GM12878 (cell line): ENCODE data around the gene FABP6. TPM values are rescaled to one million over a fixed set of nuclear protein-coding genes. Genes with fewer than 3 reads are reported as not detected.

Experiments
- ATAC-seq: fragments of 200-7000 bp; cut with Tn5 transposase; 3 replicates; pipeline ENCODE4 v1.9.1; 2020; ENCODE audit warnings: mild to moderate bottlenecking, moderate library complexity
- BruUV-seq: library from RNA; stranded (reverse); fragments of 400-500 nt; replicated peaks from 2 replicates; lab custom pipeline; 2021; lab: Mats Ljungman, UMichigan
- CTCF ChIA-PET: fragments of 300-600 bp; sonication (Branson Sonifier 250); formaldehyde crosslinking; extraction: SDS; loops from one replicate; lab custom pipeline; 2021; ENCODE audit warnings: inconsistent platforms; lab: Yijun Ruan, JAX
- POLR2A ChIA-PET: fragments of 350-600 bp; formaldehyde crosslinking; extraction: SDS; loops from one replicate; lab custom pipeline; 2021; ENCODE audit warnings: inconsistent platforms; lab: Charles Lee
- RAD21 ChIA-PET: fragments of 300-600 bp; sonication (Branson Sonifier 250); formaldehyde crosslinking; loops from one replicate; lab custom pipeline; 2023; ENCODE audit warnings: antibody characterized with exemption; ENCODE audit not compliant: unreplicated experiment; lab: Charles Lee
- SMC1A ChIA-PET: fragments of 300-600 bp; sonication (Branson Sonifier 250); formaldehyde crosslinking; loops from one replicate; lab custom pipeline; 2023; ENCODE audit not compliant: unreplicated experiment, uncharacterized antibody; lab: Charles Lee
- DNase-seq: peaks from one replicate; pipeline ENCODE4 v3.0.0-alpha.2; 2011; ENCODE audit warnings: low read depth, low spot score
- FAIRE-seq: peaks from 3 replicates; lab custom pipeline; 2011; peaks lifted over from hg19 to GRCh38; lab: Jason Lieb, UNC
- H2AFZ ChIP-seq: 2 replicates; pipeline ENCODE4 v1.6.0; 2011; ENCODE audit warnings: low read depth, low read length, control low read depth; ENCODE audit not compliant: control insufficient read depth
- H3K27ac ChIP-seq: 2 replicates; pipeline ENCODE4 v1.5.1; 2011; ENCODE audit warnings: control low read depth; ENCODE audit not compliant: control insufficient read depth, insufficient read depth
- H3K27me3 ChIP-seq, 2 experiments: replicated peaks in 1 of 2; 2 replicates each; pipeline versions ENCODE4 v1.6.0 to v1.6.1; 2011; ENCODE audit warnings: low read length in 1 of 2; ENCODE audit not compliant: control insufficient read depth in 2 of 2, insufficient read depth in 2 of 2
- H3K36me3 ChIP-seq, 2 experiments: 2 replicates each; pipeline ENCODE4 v1.5.1; 2011; ENCODE audit warnings: low read length in 1 of 2; ENCODE audit not compliant: control insufficient read depth in 2 of 2, insufficient read depth in 2 of 2
- H3K4me1 ChIP-seq: 2 replicates; pipeline ENCODE4 v1.6.1; 2011; ENCODE audit warnings: mild to moderate bottlenecking, low read length, moderate library complexity, mixed read lengths; ENCODE audit not compliant: control insufficient read depth, insufficient read depth
- H3K4me2 ChIP-seq: 2 replicates; pipeline ENCODE4 v1.6.0; 2011; ENCODE audit warnings: control low read depth; ENCODE audit not compliant: control insufficient read depth, insufficient read depth
- H3K4me3 ChIP-seq: fragments of 200-600 bp; sonication (generic); 2 replicates; pipeline ENCODE4 v1.5.1; 2016
- H3K79me2 ChIP-seq: 2 replicates; pipeline ENCODE4 v1.6.0; 2011; ENCODE audit warnings: low read length; ENCODE audit not compliant: control insufficient read depth, insufficient read depth
- H3K9ac ChIP-seq: 2 replicates; pipeline ENCODE4 v1.8.0; 2011; ENCODE audit warnings: low read length, control low read depth, mixed read lengths; ENCODE audit not compliant: control insufficient read depth, insufficient read depth
- H3K9me3 ChIP-seq: replicated peaks from 3 replicates; pipeline ENCODE4 v1.5.1; 2011; ENCODE audit warnings: mild to moderate bottlenecking, low read length; ENCODE audit not compliant: control insufficient read depth, insufficient read depth
- H4K20me1 ChIP-seq: 2 replicates; pipeline ENCODE4 v1.6.0; 2011; ENCODE audit not compliant: control insufficient read depth, insufficient read depth
- CBX5 ChIP-seq: sonication (generic); IDR thresholded peaks from 2 replicates; pipeline ENCODE4 v1.6.1; 2016; ENCODE audit warnings: low read depth, moderate library complexity, mild to moderate bottlenecking, inconsistent platforms
- FOXK2 ChIP-seq: fragments of 450-650 bp; IDR thresholded peaks from 2 replicates; pipeline ENCODE4 v1.6.1; 2017; ENCODE audit warnings: mild to moderate bottlenecking, moderate library complexity
- IKZF2 ChIP-seq, 2 experiments: fragments of 450-650 bp; IDR thresholded peaks; 2 replicates each; pipeline ENCODE4 v1.6.1; 2017; ENCODE audit warnings: mild to moderate bottlenecking in 2 of 2, moderate library complexity in 2 of 2
- MTA3 ChIP-seq: IDR thresholded peaks from 2 replicates; pipeline ENCODE4 v1.6.1; 2012; ENCODE audit warnings: low read length, inconsistent platforms, borderline replicate concordance
- PAX5 ChIP-seq: IDR thresholded peaks from 2 replicates; pipeline ENCODE4 v1.6.1; 2011; ENCODE audit warnings: low read depth, low read length, borderline replicate concordance
- RCOR1 ChIP-seq: conservative IDR thresholded peaks from 2 replicates; pipeline ENCODE4 v1.6.1; 2012; ENCODE audit warnings: low read depth, low read length, improper control_type of control experiment
- SPI1 ChIP-seq: IDR thresholded peaks from 2 replicates; pipeline ENCODE4 v1.6.1; 2011; ENCODE audit warnings: low read depth, mild to moderate bottlenecking, low read length, moderate library complexity, borderline replicate concordance; ENCODE audit not compliant: insufficient read depth
- TBL1XR1 ChIP-seq: IDR thresholded peaks from 2 replicates; pipeline ENCODE4 v1.6.1; 2012; ENCODE audit warnings: low read depth, low read length, improper control_type of control experiment
- TCF3 ChIP-seq: IDR thresholded peaks from 2 replicates; pipeline ENCODE4 v1.6.1; 2012; ENCODE audit warnings: low read depth, mild to moderate bottlenecking, low read length, borderline replicate concordance; ENCODE audit not compliant: insufficient read depth
- WRNIP1 ChIP-seq: IDR thresholded peaks from 2 replicates; pipeline ENCODE4 v1.6.1; 2011; ENCODE audit warnings: low read depth, low read length, improper control_type of control experiment, borderline replicate concordance
- ZNF622 ChIP-seq: fragments of 450-650 bp; IDR thresholded peaks from 2 replicates; pipeline ENCODE4 v1.6.1; 2017; ENCODE audit warnings: mild to moderate bottlenecking, inconsistent platforms
- WGBS: methylation state at CpG from one replicate; pipeline ENCODE4 v1.1.6; 2016; ENCODE audit warnings: low lambda C conversion rate; ENCODE audit not compliant: insufficient replicate concordance, insufficient coverage; ENCODE audit errors: missing lambda C conversion rate; 5-methylcytosine and 5-hydroxymethylcytosine counted together
- in situ Hi-C: fragments of 300-500 bp; cut with MboI; formaldehyde crosslinking; loops from 9 replicates; pipeline ENCODE4 v1.14.3; 2018; ENCODE audit warnings: mixed read lengths
- intact Hi-C: fragments of 100-400 bp; cut with micrococcal nuclease; formaldehyde crosslinking; loops from one replicate; pipeline ENCODE4 v1.14.2; 2022; ENCODE audit not compliant: unreplicated experiment
- polyA plus RNA-seq, 11 experiments: library from polyadenylated mRNA; depleted of rRNA in 4 of 11; unstranded in 6 of 11; stranded (reverse) in 5 of 11; fragments of >200 nt; fragmentation: Nextera tagmentation in 4 of 11; fragmentation: Illumina TruSeq in 1 of 11; extraction: Ambion mirVana in 4 of 11; extraction: Trizol in 1 of 11; gene quantifications; 1 replicate in 1 of 11; 2 replicates in 10 of 11; pipeline versions ENCODE4 v1.2.1 to v1.2.3, GENCODE V29; 2011 to 2016; ENCODE audit warnings: inconsistent platforms in 2 of 11, missing spikeins in 2 of 11, low read depth in 1 of 11
- total RNA-seq, 4 experiments: library from RNA; depleted of rRNA in 3 of 4; stranded (reverse); fragments of >200 nt in 3 of 4; fragmentation: Illumina TruSeq in 1 of 4; extraction: Trizol in 1 of 4; gene quantifications; 2 replicates each; pipeline versions ENCODE4 v1.2.1 to v1.2.3, GENCODE V29; 2013 to 2021
- TF ChIP-seq, protein P1 (sequence below): fragments of 450-650 bp; IDR thresholded peaks from 2 replicates; pipeline ENCODE4 v1.6.1; 2017; ENCODE audit warnings: antibody characterized with exemption, mild to moderate bottlenecking, moderate library complexity
- TF ChIP-seq, protein P2 (sequence below): fragments of 450-650 bp; IDR thresholded peaks from 2 replicates; pipeline ENCODE4 v1.6.1; 2017; ENCODE audit warnings: mild to moderate bottlenecking, moderate library complexity
- TF ChIP-seq, protein P3 (sequence below): fragments of 450-650 bp; conservative IDR thresholded peaks from 2 replicates; pipeline ENCODE4 v1.6.1; 2017; ENCODE audit warnings: mild to moderate bottlenecking, moderate library complexity

FABP6 gene
- total and polyA plus RNA-seq, 10 of the 15 experiments (the other 5 are each of a cell fraction or from before 2014, with no cell fraction given) = 0.66 to 8.1 (median 2.4) TPM

DNA sequence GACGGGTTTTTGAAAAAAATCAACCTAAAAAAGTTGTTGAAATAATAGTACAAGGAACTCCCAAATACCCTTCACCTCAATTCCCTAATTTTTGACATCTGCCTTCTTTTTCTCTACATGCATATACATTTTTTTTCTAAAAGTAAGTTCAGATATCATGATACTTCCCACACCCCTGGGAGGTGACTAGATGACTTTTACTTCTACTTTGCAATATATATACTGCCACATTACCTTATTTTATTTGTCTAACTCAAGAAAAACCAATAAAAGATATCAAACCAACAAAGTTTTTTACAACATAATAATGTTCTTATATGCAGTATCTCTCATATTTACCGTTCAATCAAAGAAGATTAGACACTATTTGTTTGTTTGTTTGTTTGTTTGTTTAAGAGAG is 52.0 kb downstream of the FABP6 start:
- peaks cover 0 to 2% of the 10 kb centered on the region in 2 experiments; a peak in 1 of 4 replicates for H3K27me3 ChIP-seq
- ChIA-PET SMC1A (interaction anchor here (1.1 kb wide), 1 partner anchor 63 kb away, joined by 3 read pairs; no protein-coding TSS in a partner anchor), CTCF (no interaction called here), RAD21 (no interaction called here), POLR2A (no interaction called here)
- FAIRE-seq (no peak), DNase-seq (no peak), ATAC-seq (no peak)
- in situ Hi-C loops (no loop called here), intact Hi-C loops (no loop called here)
- no peaks in the 10 kb centered on the region for H3K4me1 ChIP-seq
- BruUV-seq = no TSS peak
- H3K27ac ChIP-seq = no peak overlapping the region
- no peaks in the 10 kb centered on the region for H3K36me3 ChIP-seq
- H2AFZ ChIP-seq = no peak overlapping the region
- no peak overlapping the region for H3K4me3 ChIP-seq
- no peaks in the 10 kb centered on the region for H3K79me2 ChIP-seq
- H4K20me1 ChIP-seq = no peaks in the 10 kb centered on the region
- H3K9me3 ChIP-seq = no peaks in the 10 kb centered on the region
- WGBS = 2% methylated on average over 2 of the region's 2 CpGs
- no peak overlapping the region for H3K4me2 ChIP-seq
- H3K9ac ChIP-seq = no peak overlapping the region
- TF ChIP-seq RCOR1 = no peak
- TF ChIP-seq MTA3 = no peak
- no peak for TF ChIP-seq WRNIP1
- no peak for TF ChIP-seq TCF3
- TF ChIP-seq, protein P1, sequence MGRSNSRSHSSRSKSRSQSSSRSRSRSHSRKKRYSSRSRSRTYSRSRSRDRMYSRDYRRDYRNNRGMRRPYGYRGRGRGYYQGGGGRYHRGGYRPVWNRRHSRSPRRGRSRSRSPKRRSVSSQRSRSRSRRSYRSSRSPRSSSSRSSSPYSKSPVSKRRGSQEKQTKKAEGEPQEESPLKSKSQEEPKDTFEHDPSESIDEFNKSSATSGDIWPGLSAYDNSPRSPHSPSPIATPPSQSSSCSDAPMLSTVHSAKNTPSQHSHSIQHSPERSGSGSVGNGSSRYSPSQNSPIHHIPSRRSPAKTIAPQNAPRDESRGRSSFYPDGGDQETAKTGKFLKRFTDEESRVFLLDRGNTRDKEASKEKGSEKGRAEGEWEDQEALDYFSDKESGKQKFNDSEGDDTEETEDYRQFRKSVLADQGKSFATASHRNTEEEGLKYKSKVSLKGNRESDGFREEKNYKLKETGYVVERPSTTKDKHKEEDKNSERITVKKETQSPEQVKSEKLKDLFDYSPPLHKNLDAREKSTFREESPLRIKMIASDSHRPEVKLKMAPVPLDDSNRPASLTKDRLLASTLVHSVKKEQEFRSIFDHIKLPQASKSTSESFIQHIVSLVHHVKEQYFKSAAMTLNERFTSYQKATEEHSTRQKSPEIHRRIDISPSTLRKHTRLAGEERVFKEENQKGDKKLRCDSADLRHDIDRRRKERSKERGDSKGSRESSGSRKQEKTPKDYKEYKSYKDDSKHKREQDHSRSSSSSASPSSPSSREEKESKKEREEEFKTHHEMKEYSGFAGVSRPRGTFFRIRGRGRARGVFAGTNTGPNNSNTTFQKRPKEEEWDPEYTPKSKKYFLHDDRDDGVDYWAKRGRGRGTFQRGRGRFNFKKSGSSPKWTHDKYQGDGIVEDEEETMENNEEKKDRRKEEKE = no peak
- no peak for TF ChIP-seq CBX5
- TF ChIP-seq ZNF622 = no peak
- no peak for TF ChIP-seq SPI1
- TF ChIP-seq, protein P2, sequence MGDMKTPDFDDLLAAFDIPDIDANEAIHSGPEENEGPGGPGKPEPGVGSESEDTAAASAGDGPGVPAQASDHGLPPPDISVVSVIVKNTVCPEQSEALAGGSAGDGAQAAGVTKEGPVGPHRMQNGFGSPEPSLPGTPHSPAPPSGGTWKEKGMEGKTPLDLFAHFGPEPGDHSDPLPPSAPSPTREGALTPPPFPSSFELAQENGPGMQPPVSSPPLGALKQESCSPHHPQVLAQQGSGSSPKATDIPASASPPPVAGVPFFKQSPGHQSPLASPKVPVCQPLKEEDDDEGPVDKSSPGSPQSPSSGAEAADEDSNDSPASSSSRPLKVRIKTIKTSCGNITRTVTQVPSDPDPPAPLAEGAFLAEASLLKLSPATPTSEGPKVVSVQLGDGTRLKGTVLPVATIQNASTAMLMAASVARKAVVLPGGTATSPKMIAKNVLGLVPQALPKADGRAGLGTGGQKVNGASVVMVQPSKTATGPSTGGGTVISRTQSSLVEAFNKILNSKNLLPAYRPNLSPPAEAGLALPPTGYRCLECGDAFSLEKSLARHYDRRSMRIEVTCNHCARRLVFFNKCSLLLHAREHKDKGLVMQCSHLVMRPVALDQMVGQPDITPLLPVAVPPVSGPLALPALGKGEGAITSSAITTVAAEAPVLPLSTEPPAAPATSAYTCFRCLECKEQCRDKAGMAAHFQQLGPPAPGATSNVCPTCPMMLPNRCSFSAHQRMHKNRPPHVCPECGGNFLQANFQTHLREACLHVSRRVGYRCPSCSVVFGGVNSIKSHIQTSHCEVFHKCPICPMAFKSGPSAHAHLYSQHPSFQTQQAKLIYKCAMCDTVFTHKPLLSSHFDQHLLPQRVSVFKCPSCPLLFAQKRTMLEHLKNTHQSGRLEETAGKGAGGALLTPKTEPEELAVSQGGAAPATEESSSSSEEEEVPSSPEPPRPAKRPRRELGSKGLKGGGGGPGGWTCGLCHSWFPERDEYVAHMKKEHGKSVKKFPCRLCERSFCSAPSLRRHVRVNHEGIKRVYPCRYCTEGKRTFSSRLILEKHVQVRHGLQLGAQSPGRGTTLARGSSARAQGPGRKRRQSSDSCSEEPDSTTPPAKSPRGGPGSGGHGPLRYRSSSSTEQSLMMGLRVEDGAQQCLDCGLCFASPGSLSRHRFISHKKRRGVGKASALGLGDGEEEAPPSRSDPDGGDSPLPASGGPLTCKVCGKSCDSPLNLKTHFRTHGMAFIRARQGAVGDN = no peak
- no peak for TF ChIP-seq IKZF2 (IDR thresholded peaks at IDR 0.05)
- TF ChIP-seq, protein P3, sequence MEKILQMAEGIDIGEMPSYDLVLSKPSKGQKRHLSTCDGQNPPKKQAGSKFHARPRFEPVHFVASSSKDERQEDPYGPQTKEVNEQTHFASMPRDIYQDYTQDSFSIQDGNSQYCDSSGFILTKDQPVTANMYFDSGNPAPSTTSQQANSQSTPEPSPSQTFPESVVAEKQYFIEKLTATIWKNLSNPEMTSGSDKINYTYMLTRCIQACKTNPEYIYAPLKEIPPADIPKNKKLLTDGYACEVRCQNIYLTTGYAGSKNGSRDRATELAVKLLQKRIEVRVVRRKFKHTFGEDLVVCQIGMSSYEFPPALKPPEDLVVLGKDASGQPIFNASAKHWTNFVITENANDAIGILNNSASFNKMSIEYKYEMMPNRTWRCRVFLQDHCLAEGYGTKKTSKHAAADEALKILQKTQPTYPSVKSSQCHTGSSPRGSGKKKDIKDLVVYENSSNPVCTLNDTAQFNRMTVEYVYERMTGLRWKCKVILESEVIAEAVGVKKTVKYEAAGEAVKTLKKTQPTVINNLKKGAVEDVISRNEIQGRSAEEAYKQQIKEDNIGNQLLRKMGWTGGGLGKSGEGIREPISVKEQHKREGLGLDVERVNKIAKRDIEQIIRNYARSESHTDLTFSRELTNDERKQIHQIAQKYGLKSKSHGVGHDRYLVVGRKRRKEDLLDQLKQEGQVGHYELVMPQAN = no peak
- no peak for TF ChIP-seq PAX5
- no peak for TF ChIP-seq TBL1XR1
- no peak for TF ChIP-seq FOXK2
